C4-2B (cell line): ENCODE results near the gene CCNJL.

Experiments
- H3K27ac ChIP-seq: fragments of 450-650 bp; 2 replicates; pipeline ENCODE4 v1.5.1; 2017
- CTCF ChIP-seq: fragments of 450-650 bp; conservative IDR thresholded peaks from 2 replicates; pipeline ENCODE4 v1.5.1; 2017; ENCODE audit warnings: mild to moderate bottlenecking
- ZFX ChIP-seq: fragments of 450-650 bp; IDR thresholded peaks from 2 replicates; pipeline ENCODE4 v1.6.1; 2017

CCNJL gene

GRCh38 chr5:160278343-160278742 lies 34.0 kb downstream of the CCNJL start:
- H3K27ac ChIP-seq: no peak overlapping the region
- no peak for TF ChIP-seq CTCF
- TF ChIP-seq ZFX: no peak

DNA sequence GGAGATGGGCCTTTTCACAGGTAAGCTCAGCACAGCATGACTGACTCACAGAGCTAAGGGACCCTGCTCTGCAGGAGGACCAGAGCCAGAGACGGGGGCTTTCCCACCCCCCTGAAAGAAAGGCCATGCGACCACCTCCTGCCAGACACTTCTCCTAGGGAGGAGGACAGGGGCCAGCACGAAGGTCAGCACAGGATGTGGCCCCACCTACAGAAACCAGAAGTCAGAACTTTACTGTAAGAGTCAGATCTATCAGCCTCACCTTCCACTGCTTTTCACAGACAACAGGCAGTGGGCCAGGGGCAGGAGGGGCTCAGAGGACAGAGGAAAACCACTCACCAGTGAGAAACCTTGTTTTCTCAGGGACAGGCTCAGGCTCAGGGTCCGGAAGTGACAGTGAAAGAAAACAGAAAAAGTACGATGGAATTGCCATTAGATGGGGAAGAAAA lies 37.9 kb downstream of the CCNJL start:
- TF ChIP-seq CTCF: no peak
- no peak for TF ChIP-seq ZFX
- H3K27ac ChIP-seq: no peak overlapping the region

- no peak for TF ChIP-seq CTCF
- no peak for TF ChIP-seq ZFX
- no peak overlapping the region for H3K27ac ChIP-seq
Observed at GRCh38 chr5:160272889-160273288, 39.5 kb downstream of the CCNJL start.

DNA sequence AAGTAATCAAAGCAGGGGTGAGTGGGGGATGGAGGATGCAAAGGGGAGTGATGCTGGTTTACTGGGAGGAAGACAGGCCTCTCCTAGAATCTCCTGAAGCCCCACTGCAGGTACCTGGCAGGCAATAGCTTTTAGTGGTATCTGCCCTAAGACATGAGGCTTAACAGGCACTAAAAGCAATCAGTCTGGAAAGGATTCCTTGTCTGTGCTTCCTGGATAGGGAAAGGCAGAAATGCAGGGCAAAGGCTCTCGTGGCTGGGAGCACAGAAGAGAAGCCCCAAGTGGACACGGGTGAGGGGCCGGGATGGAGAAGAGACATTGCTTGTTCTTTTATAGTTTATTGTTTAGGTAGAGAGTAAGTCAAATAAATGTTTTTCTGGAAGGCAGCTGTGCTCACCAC lies 40.1 kb downstream of the CCNJL start:
- no peak for TF ChIP-seq ZFX
- no peak for TF ChIP-seq CTCF
- H3K27ac ChIP-seq: no peak overlapping the region

DNA sequence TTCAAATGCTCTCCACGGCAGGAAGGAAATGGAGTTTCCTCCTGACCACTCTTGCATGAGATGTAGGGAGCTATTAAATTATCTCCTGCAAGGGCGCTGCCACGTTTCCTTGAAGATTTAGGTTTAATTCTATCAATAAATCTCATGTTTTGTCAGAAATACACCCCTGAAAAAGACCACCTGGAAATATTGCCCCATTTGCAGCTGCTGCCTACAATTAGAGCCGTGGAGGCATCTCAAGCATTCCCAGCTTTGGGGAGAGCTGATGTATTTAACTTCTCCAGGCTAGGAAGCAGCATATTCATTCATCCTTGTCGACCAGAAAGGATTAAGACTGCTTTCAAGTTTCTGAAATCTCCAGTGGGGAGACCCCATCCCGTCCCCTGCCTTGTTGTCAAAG lies 40.5 kb downstream of the CCNJL start:
- TF ChIP-seq ZFX (no peak), CTCF (no peak)
- peak overlapping the region; percentile 33 for H3K27ac ChIP-seq

GRCh38 chr5:160271396-160271795 lies 41.0 kb downstream of the CCNJL start:
- peak overlapping the region; percentile 33 for H3K27ac ChIP-seq
- no peak for TF ChIP-seq CTCF
- TF ChIP-seq ZFX: peak; percentile 19; the same call in 1 of the 2 replicates

- peak overlapping the region; percentile 33; the same call in 1 of the 2 replicates for H3K27ac ChIP-seq
Observed at GRCh38 chr5:160270704-160271103, 41.7 kb downstream of the CCNJL start.

More at GRCh38 chr5:160270704-160271103, 41.7 kb downstream of the CCNJL start:
- TF ChIP-seq ZFX (no peak), CTCF (no peak)
